ENCODE data around the gene RNF227.

The RNF227 gene

GRCh38 chr17:7912927-7913524 is 3.1 kb downstream of the RNF227 start:
- no peaks in the 10 kb centered on the region for H3K79me2 ChIP-seq (ENCODE audit: control insufficient read depth, insufficient read depth, low read length)
- no peak overlapping the region for H2BK5ac ChIP-seq (ENCODE audit: low read length)
- H3K79me1 ChIP-seq (ENCODE audit: low read length) = no peaks in the 10 kb centered on the region
- H4K5ac ChIP-seq (ENCODE audit: low read length) = no peak overlapping the region
- no peak overlapping the region for H3K4me2 ChIP-seq (ENCODE audit: low read length)
- DNase-seq = peak; percentile 87
- H3K27ac ChIP-seq (ENCODE audit: low read depth, low read length) = no peak overlapping the region
- no CpG with 5 or more reads among the region's 3 CpGs for WGBS (ENCODE audit: extremely low coverage, insufficient coverage, low lambda C conversion rate)
- peaks cover 6% of the 10 kb centered on the region for H3K36me3 ChIP-seq (ENCODE audit: control insufficient read depth, insufficient read depth, low read length)
- H2BK15ac ChIP-seq (replicated peaks; ENCODE audit: low read depth) = no peak overlapping the region
- no peaks in the 10 kb centered on the region for H3K4me1 ChIP-seq (ENCODE audit: control insufficient read depth, low read depth, low read length)
- no peak overlapping the region for H3K4ac ChIP-seq (ENCODE audit: low read depth, low read length)
- H3K27me3 ChIP-seq (ENCODE audit: insufficient read depth, low read length, poor library complexity) = peaks cover 10% of the 10 kb centered on the region
- H4K8ac ChIP-seq (ENCODE audit: low read depth, low read length) = no peak overlapping the region
- no peak overlapping the region for H3K18ac ChIP-seq (ENCODE audit: low read length)
- H3K4me3 ChIP-seq (ENCODE audit: low read length) = no peak overlapping the region
- no peak overlapping the region for H3K56ac ChIP-seq (ENCODE audit: low read length)
- no peak overlapping the region for H3K23ac ChIP-seq (ENCODE audit: low read length)
- H2BK120ac ChIP-seq (ENCODE audit: low read depth, low read length) = no peak overlapping the region
- no peak overlapping the region for H3K9ac ChIP-seq (ENCODE audit: low read length)
- no peak overlapping the region for H2AK5ac ChIP-seq (ENCODE audit: low read length)

DNA sequence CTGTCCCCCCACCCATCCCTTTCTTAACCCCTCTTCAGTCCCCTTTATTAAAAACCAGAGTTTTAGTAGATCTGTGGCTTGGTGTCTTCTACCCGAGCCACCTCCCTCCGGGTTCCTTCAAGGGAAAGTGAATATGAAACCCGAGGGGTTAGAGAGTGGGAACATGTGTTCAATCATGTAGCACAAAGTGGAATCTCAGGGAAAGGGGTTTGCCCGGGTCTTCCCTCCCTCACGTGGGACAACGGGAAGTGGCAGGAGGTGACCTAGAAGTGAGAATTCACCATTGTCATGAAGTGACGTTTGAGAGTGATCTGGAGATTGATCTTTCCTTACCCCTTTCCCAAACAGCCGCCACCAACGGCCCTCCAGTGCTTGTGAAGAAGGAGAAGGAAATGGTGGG is 5.0 kb downstream of the RNF227 start:
- Histone ChIP-seq H2BK120ac (ENCODE audit: low read depth, low read length) (no peak overlapping the region), H2AK5ac (ENCODE audit: low read length) (no peak overlapping the region), H3K27me3 (ENCODE audit: insufficient read depth, low read length, poor library complexity) (peaks cover 4% of the 10 kb centered on the region), H2BK15ac (replicated peaks; ENCODE audit: low read depth) (no peak overlapping the region), H2BK5ac (ENCODE audit: low read length) (no peak overlapping the region), H3K56ac (ENCODE audit: low read length) (no peak overlapping the region), H4K8ac (ENCODE audit: low read depth, low read length) (no peak overlapping the region), H4K5ac (ENCODE audit: low read length) (no peak overlapping the region), H3K79me1 (ENCODE audit: low read length) (no peaks in the 10 kb centered on the region), H3K79me2 (ENCODE audit: control insufficient read depth, insufficient read depth, low read length) (no peaks in the 10 kb centered on the region), H3K4me2 (ENCODE audit: low read length) (no peak overlapping the region), H3K18ac (ENCODE audit: low read length) (no peak overlapping the region), H3K36me3 (ENCODE audit: control insufficient read depth, insufficient read depth, low read length) (peaks cover 6% of the 10 kb centered on the region), H3K4me3 (ENCODE audit: low read length) (no peak overlapping the region), H3K27ac (ENCODE audit: low read depth, low read length) (no peak overlapping the region), H3K4me1 (ENCODE audit: control insufficient read depth, low read depth, low read length) (no peaks in the 10 kb centered on the region), H3K23ac (ENCODE audit: low read length) (no peak overlapping the region), H3K4ac (ENCODE audit: low read depth, low read length) (no peak overlapping the region), H3K9ac (ENCODE audit: low read length) (no peak overlapping the region)
- WGBS (ENCODE audit: extremely low coverage, insufficient coverage, low lambda C conversion rate) = no CpG with 5 or more reads among the region's 9 CpGs
- no peak for DNase-seq

GRCh38 chr17:7910711-7911110 is 5.4 kb downstream of the RNF227 start:
- H3K27ac ChIP-seq (ENCODE audit: low read depth, low read length) = no peak overlapping the region
- H4K8ac ChIP-seq (ENCODE audit: low read depth, low read length) = no peak overlapping the region
- H3K27me3 ChIP-seq (ENCODE audit: insufficient read depth, low read length, poor library complexity) = peaks cover 4% of the 10 kb centered on the region
- H3K9ac ChIP-seq (ENCODE audit: low read length) = no peak overlapping the region
- H3K4me1 ChIP-seq (ENCODE audit: control insufficient read depth, low read depth, low read length) = no peaks in the 10 kb centered on the region
- no peak overlapping the region for H3K4ac ChIP-seq (ENCODE audit: low read depth, low read length)
- no peak overlapping the region for H2AK5ac ChIP-seq (ENCODE audit: low read length)
- no peaks in the 10 kb centered on the region for H3K79me1 ChIP-seq (ENCODE audit: low read length)
- DNase-seq = no peak
- no peak overlapping the region for H2BK5ac ChIP-seq (ENCODE audit: low read length)
- H3K36me3 ChIP-seq (ENCODE audit: control insufficient read depth, insufficient read depth, low read length) = peaks cover 6% of the 10 kb centered on the region
- no peak overlapping the region for H3K4me2 ChIP-seq (ENCODE audit: low read length)
- H3K23ac ChIP-seq (ENCODE audit: low read length) = no peak overlapping the region
- H3K4me3 ChIP-seq (ENCODE audit: low read length) = no peak overlapping the region
- no peak overlapping the region for H4K5ac ChIP-seq (ENCODE audit: low read length)
- H3K56ac ChIP-seq (ENCODE audit: low read length) = no peak overlapping the region
- no CpG with 5 or more reads among the region's 13 CpGs for WGBS (ENCODE audit: extremely low coverage, insufficient coverage, low lambda C conversion rate)
- H3K79me2 ChIP-seq (ENCODE audit: control insufficient read depth, insufficient read depth, low read length) = no peaks in the 10 kb centered on the region
- H3K18ac ChIP-seq (ENCODE audit: low read length) = no peak overlapping the region
- no peak overlapping the region for H2BK15ac ChIP-seq (replicated peaks; ENCODE audit: low read depth)
- no peak overlapping the region for H2BK120ac ChIP-seq (ENCODE audit: low read depth, low read length)

GRCh38 chr17:7910281-7910680 is 5.8 kb downstream of the RNF227 start:
- Histone ChIP-seq H3K4me2 (ENCODE audit: low read length) (no peak overlapping the region), H3K4me1 (ENCODE audit: control insufficient read depth, low read depth, low read length) (no peaks in the 10 kb centered on the region), H3K4me3 (ENCODE audit: low read length) (no peak overlapping the region), H3K4ac (ENCODE audit: low read depth, low read length) (no peak overlapping the region), H2BK15ac (replicated peaks; ENCODE audit: low read depth) (no peak overlapping the region), H3K23ac (ENCODE audit: low read length) (no peak overlapping the region), H4K5ac (ENCODE audit: low read length) (no peak overlapping the region), H2BK5ac (ENCODE audit: low read length) (no peak overlapping the region), H3K36me3 (ENCODE audit: control insufficient read depth, insufficient read depth, low read length) (peaks cover 6% of the 10 kb centered on the region), H3K79me1 (ENCODE audit: low read length) (no peaks in the 10 kb centered on the region), H3K27ac (ENCODE audit: low read depth, low read length) (no peak overlapping the region), H3K18ac (ENCODE audit: low read length) (no peak overlapping the region), H3K27me3 (ENCODE audit: insufficient read depth, low read length, poor library complexity) (peaks cover 4% of the 10 kb centered on the region), H3K79me2 (ENCODE audit: control insufficient read depth, insufficient read depth, low read length) (no peaks in the 10 kb centered on the region), H3K9ac (ENCODE audit: low read length) (no peak overlapping the region), H3K56ac (ENCODE audit: low read length) (no peak overlapping the region), H2BK120ac (ENCODE audit: low read depth, low read length) (no peak overlapping the region), H4K8ac (ENCODE audit: low read depth, low read length) (no peak overlapping the region), H2AK5ac (ENCODE audit: low read length) (no peak overlapping the region)
- WGBS (ENCODE audit: extremely low coverage, insufficient coverage, low lambda C conversion rate) = no CpG with 5 or more reads among the region's 15 CpGs
- DNase-seq = no peak

DNA sequence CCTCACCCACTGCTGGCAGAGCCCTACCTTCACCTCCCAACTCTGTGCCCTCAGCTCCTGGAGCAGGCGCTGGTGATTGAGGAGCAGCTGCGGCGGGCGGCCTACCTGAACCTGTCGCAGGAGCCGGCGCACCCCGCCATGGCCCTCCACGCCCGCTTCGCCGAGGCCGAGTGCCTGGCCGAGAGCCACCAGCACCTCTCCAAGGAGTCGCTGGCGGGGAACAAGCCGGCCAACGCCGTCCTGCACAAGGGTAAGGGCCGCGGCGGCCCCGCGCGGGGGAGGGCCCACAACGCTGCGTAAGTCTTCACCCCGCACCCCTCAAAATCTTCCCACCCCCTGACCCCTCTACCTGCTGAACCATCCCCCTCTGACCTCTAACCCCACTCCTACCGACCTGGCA is 7.0 kb downstream of the RNF227 start:
- Histone ChIP-seq H4K5ac (ENCODE audit: low read length) (no peak overlapping the region), H3K27ac (ENCODE audit: low read depth, low read length) (no peak overlapping the region), H2AK5ac (ENCODE audit: low read length) (no peak overlapping the region), H2BK15ac (replicated peaks; ENCODE audit: low read depth) (no peak overlapping the region), H4K8ac (ENCODE audit: low read depth, low read length) (no peak overlapping the region), H3K79me1 (ENCODE audit: low read length) (no peaks in the 10 kb centered on the region), H2BK5ac (ENCODE audit: low read length) (no peak overlapping the region), H3K4me1 (ENCODE audit: control insufficient read depth, low read depth, low read length) (no peaks in the 10 kb centered on the region), H3K79me2 (ENCODE audit: control insufficient read depth, insufficient read depth, low read length) (no peaks in the 10 kb centered on the region), H3K27me3 (ENCODE audit: insufficient read depth, low read length, poor library complexity) (no peaks in the 10 kb centered on the region), H3K4me2 (ENCODE audit: low read length) (no peak overlapping the region), H3K18ac (ENCODE audit: low read length) (no peak overlapping the region), H3K4me3 (ENCODE audit: low read length) (no peak overlapping the region), H3K9ac (ENCODE audit: low read length) (no peak overlapping the region), H3K23ac (ENCODE audit: low read length) (no peak overlapping the region), H3K36me3 (ENCODE audit: control insufficient read depth, insufficient read depth, low read length) (peaks cover 7% of the 10 kb centered on the region), H3K4ac (ENCODE audit: low read depth, low read length) (no peak overlapping the region), H3K56ac (ENCODE audit: low read length) (no peak overlapping the region), H2BK120ac (ENCODE audit: low read depth, low read length) (no peak overlapping the region)
- no peak for DNase-seq
- WGBS (ENCODE audit: extremely low coverage, insufficient coverage, low lambda C conversion rate) = no CpG with 5 or more reads among the region's 29 CpGs
